RWPE1 (cell line): ENCODE data around the gene OTUD7B.

ENCODE experiments used
- CTCF ChIA-PET: fragments of 350-600 bp; sonication (Branson Sonifier 250); formaldehyde crosslinking; extraction: SDS; loops from one replicate; lab custom pipeline; 2021; lab: Yijun Ruan, JAX
- POLR2A ChIA-PET: fragments of 400-600 bp; formaldehyde crosslinking; extraction: SDS; loops from one replicate; lab custom pipeline; 2020; ENCODE audit warnings: antibody characterized with exemption; ENCODE audit not compliant: low non-redundant PET; lab: Yijun Ruan, JAX
- DNase-seq: peaks from one replicate; pipeline ENCODE4 v3.0.0; 2012; ENCODE audit warnings: low spot score
- H3K27ac ChIP-seq: fragments of 450-650 bp; 2 replicates; pipeline ENCODE4 v1.5.1; 2017
- TF ChIP-seq, protein P1 (sequence below): fragments of 450-650 bp; conservative IDR thresholded peaks from 2 replicates; pipeline ENCODE4 v1.5.1; 2017; ENCODE audit warnings: low read depth, mild to moderate bottlenecking

The OTUD7B gene

DNA sequence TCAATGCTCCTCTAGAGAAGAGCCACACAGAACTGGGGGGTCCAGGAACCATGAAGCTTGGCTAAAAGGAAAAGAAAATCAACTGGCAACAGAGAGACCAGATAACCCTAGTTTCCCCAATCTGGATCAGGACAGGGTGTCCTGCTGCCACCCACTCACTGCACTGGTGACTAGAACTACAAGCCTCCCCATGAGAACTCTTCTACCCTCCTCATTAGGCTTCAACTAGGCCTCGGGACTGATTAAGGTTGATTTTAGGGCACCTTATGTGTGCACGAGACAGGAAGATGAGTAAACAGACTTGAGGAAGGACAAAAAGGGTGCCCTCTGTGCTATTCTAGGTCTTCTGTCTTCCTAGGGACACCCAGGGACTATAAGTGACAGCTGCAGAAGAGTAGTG lies 80.7 kb downstream of the OTUD7B start:
- no peak overlapping the region for H3K27ac ChIP-seq
- CTCF ChIA-PET, result no interaction called here
- POLR2A ChIA-PET, result no interaction called here
- TF ChIP-seq, protein P1, sequence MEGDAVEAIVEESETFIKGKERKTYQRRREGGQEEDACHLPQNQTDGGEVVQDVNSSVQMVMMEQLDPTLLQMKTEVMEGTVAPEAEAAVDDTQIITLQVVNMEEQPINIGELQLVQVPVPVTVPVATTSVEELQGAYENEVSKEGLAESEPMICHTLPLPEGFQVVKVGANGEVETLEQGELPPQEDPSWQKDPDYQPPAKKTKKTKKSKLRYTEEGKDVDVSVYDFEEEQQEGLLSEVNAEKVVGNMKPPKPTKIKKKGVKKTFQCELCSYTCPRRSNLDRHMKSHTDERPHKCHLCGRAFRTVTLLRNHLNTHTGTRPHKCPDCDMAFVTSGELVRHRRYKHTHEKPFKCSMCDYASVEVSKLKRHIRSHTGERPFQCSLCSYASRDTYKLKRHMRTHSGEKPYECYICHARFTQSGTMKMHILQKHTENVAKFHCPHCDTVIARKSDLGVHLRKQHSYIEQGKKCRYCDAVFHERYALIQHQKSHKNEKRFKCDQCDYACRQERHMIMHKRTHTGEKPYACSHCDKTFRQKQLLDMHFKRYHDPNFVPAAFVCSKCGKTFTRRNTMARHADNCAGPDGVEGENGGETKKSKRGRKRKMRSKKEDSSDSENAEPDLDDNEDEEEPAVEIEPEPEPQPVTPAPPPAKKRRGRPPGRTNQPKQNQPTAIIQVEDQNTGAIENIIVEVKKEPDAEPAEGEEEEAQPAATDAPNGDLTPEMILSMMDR, result no peak
- DNase-seq, result no peak

DNA sequence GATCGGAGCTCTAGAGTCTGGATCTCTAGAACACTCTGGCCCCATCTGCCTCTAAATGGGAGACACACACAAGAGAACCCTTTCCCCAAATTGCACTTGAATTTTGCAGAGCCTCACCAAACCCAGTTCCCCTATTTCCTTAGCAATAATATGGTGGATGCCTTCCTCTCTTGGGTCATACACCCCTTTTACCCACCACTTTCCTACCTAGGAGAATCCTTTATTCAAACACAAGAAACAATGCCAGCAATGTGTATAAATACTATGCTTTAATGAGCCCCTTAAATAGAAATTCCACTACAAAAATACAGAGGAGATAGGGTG lies 82.2 kb downstream of the OTUD7B start:
- TF ChIP-seq, protein P1, result no peak
- peak overlapping the region; percentile 91 for H3K27ac ChIP-seq
- ChIA-PET POLR2A (interaction anchor here (0.8 to 1.1 kb wide), 3 partner anchors 11 to 85 kb away, joined by 3 read pairs; no protein-coding TSS in a partner anchor), CTCF (no interaction called here)
- DNase-seq, result no peak

DNA sequence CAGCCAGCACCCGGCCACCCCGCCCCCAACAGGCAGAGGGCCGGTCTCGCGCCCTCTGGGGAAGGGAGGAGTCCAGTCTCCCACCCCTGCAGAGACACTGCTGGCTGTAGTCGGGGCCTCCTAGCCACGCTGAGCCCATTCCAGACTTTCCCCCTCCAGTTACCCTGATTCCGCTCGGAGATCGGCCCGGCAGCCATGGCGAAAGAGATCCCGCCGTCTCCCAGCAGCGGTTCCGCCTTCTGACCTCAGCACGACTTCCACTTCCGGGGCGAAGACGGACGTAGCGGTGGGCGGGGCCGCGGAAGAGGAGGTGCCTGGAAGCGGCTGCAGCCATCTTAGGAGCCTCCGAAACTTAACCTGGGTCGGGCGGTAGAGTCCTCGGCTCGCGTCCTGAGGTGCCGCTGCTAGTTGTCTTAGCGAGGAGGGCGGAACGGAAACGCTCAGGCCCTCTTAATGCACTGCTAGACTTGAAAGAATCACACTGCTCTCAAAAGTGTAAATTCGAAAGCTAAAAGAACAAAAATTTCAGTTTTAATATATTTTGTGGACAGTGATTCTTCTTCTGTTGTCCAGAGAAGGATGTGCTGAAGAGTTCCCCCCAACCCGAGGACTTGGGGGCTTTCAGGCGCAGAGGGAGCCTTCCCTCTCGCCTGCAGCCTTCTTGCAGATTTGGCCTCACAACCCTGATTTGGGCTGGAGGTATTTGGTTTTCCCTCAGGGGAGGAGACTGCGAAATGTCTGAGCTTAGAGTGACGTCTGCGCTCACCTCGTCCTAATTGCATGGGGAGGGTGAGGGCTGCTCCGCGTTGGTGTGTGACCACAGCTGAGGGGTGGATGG lies 82.7 kb downstream of the OTUD7B start, which contains the start of gene SF3B4:
Gene SF3B4, minus strand, starts transcription at position 241 of the 838 bp plus-strand sequence. Its CDS starts 44 bp downstream, at position 197.
- peak within 1 kb of the TSS; percentile 91 for H3K27ac ChIP-seq
- DNase-seq, result peak; percentile 88
- TF ChIP-seq, protein P1, result no peak
- ChIA-PET CTCF (no interaction called here), POLR2A (interaction anchor here (0.8 to 1.1 kb wide), 3 partner anchors 11 to 84 kb away, joined by 3 read pairs; no protein-coding TSS in a partner anchor)

DNA sequence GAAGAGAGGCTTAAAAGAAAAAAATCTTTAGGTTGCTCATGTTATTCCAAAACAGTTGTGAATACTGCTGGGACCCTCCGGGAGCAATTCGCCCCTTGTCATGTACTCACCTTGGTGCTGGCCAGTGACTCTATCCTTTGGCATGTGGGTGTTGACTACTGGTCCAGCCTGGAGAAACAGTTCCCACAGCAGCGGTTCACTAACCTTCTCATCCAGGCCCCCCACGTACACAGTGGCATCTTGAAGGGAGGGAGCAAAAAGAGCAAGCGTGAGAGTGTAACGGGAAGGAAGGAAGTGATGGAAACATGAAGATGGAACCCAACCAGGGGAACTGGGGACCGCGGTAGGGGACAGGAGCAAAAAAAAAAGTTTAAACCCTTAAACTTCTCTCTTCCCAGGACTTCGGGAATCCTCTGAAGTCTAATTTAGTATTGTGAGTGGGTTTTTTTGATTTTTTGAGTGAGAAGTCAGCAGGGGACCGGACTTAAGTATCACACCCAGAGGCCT lies 83.4 kb downstream of the OTUD7B start:
- TF ChIP-seq, protein P1, result no peak
- peak overlapping the region; percentile 91 for H3K27ac ChIP-seq
- POLR2A ChIA-PET, result no interaction called here
- CTCF ChIA-PET, result no interaction called here
- no peak for DNase-seq

DNA sequence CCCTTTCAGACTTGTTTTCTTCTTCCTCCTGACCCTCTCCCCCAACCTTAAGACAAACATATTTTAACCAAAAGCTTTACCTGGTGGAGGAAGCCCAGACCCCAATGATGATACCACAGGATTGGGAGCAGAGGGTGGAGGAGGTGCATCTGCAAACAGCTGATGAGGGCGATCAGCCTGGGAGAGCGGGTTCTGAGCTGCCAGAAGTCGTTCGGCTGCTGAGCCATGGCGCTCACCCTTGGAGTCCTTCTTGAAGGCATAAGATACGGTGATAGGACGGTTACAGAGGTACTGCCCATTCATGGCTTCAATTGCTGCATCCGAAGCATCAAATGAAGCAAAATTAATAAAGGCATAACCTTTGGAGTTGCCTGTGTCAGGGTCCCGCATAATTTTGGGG lies 84.2 kb downstream of the OTUD7B start:
- CTCF ChIA-PET, result no interaction called here
- TF ChIP-seq, protein P1, result no peak
- H3K27ac ChIP-seq, result no peak overlapping the region
- POLR2A ChIA-PET, result no interaction called here
- DNase-seq, result no peak

DNA sequence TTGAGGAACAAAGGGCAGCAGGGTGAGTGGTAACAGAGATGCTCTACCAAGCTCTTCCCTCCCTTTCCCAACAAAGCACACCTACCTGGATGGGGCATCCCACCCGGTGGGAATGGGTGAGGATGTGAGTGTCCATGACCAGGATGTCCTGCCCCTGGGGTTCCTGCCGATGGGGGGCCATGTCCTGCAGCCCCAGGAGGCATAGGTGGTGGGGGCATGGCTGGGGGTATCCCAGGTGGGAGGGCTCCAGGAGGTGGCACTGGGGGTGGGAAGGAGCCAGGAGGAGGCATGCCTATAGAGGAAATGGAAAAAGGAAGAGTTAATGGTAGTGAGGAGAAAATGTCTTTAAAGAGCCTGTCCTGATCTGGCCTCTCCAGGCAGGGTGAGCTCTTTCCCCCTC lies 84.8 kb downstream of the OTUD7B start:
- ChIA-PET POLR2A (no interaction called here), CTCF (no interaction called here)

More for the DNA sequence above, 84.8 kb downstream of the OTUD7B start:
- 0 out of 2 replicates have a peak overlapping the region, but pooled peaks have one; percentile 21 for H3K27ac ChIP-seq
- TF ChIP-seq, protein P1, result no peak
- no peak for DNase-seq
